CMK (cell line): ENCODE data around the gene ARHGAP8.

Experiments used
- DNase-seq: peaks from one replicate; pipeline ENCODE4 v3.0.0-alpha.2; 2010; ENCODE audit warnings: low read depth

Gene ARHGAP8

DNA sequence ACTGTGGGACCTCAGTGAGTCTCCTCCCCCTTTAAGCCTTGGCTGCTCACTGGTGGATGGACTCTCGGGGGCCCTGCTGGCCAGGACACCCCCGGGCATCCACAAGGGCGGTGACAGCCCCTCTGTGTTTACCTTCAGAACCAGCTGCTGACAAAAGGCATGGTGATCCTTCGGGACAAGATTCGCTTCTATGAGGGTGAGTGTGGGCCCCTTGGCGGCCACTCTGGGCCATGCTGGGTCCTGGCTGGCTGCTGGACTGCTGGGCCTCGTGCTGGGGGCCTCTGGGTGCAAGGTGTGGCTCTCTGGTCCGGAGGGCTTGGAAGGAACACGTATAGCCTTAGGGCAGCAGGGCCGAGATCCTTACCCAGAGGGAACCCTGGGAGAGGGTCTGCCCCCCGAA lies 25.9 kb upstream of the ARHGAP8 start:
- DNase-seq, result no peak

DNA sequence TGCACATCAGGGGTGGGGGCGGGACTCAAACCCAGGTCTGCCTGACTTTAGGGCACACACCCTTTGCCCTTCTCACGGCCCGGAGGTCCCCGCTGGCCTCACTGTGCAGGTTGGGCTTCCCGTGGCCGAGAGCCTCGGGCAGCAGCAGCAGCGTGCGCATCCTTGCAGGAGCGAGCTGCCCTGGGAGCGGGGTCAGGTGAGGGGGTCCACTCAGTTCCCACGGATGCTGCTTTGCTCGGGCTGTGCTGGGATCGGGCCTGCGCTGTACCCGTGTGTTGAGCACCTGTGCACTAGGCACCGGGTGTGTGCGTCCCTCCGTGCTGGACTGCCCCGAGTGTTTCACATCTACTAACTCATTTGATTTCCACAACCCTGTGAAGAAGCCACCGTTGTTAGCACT lies 25.2 kb upstream of the ARHGAP8 start:
- DNase-seq, result no peak

GRCh38 chr22:44727709-44728108 lies 24.7 kb upstream of the ARHGAP8 start:
- DNase-seq, result no peak

DNA sequence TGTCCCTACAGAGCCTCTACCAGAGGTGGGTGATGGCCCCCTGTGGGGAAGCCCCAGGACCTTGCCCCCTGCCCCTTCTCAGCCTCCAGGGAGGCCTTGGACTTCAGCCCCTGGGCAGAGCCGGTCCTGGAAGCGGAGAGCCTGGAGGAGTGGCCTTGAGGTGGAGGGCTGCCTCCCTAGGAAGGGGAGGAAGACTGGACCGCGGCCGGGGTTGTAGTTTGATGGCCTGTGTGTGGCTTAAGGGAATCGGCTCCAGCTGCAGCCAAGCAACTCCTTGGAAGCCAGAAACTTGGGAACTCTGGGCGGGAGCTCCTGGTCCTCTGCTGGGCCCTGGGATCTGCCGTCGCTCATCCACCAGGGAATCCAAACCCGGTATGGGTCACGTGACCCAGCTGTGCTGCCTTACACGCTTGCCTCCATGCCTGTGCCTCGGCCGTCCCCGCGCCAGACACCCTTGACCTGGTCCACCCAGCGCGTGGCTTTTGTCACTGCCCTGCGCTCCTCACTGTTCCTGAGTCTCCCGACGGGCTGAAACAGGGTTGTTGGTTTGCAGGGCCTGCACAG lies 23.5 kb upstream of the ARHGAP8 start:
- DNase-seq, result no peak

- DNase-seq, result no peak
Measured at GRCh38 chr22:44729391-44730021, 22.9 kb upstream of the ARHGAP8 start.

- DNase-seq, result no peak
Measured at GRCh38 chr22:44730022-44730393, 22.4 kb upstream of the ARHGAP8 start.

- no peak for DNase-seq
Measured at GRCh38 chr22:44730490-44731356, 21.7 kb upstream of the ARHGAP8 start.

DNA sequence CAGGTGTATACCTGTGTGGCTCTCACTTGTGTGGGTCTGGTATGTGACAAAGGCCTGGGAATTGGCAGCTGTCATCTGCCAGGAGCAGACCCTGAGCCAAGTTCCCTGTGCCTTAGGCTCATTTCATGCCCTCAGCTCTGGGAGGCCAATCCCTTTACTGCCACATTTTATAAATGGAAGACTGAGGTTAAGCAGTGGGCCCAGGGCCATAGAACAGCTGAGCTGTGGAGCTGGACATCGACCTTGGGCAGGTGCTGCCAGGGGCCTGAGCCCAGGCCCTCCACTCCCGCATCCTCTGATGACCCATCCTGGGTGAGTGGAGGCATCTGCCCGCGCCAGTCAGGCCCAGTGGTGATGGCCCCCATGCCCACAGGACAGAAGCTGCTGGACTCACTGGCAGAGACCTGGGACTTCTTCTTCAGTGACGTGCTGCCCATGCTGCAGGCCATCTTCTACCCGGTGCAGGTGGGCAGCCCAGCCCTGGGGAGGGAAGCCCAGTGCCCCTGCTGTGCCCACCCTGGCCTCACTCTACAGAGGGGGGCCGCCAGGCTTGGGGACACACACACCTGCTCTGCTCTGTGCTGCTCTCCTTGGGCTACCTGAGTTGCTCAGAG lies 20.9 kb upstream of the ARHGAP8 start:
- DNase-seq, result no peak

- DNase-seq, result no peak
Measured at GRCh38 chr22:44732017-44732561, 20.3 kb upstream of the ARHGAP8 start.

GRCh38 chr22:44732661-44733060 lies 19.7 kb upstream of the ARHGAP8 start:
- no peak for DNase-seq

DNA sequence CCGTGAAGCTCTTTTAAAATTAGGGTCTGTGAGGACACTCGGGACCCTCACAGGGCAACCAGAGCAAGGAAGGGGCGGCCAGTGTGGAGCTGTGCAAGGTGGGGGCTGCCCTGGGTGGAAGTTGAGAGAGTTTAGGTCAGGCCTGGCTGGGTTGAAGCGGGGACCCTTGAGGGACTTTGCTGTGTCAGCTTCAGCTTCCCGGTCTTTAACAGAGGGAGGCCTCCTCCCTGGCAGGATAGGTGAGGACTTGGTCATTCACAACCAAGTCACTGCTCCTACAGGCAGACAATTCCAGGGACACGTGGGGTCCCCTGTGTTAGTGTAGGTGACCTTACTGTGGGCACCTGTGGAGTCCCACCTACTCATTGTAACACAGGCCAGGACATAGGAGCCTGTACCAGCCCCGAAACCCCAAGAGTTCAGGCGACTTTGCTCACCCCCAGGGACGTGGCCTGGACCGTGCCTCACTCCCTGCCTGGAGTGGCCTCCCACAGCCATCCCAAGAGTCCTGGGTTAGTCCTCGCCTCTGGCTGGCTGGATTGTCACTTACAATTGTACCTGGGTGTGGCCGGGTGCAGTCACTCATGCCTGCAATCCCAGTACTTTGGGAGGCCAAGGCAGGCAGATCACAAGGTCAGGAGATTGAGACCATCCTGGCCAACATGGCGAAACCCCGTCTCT lies 18.8 kb upstream of the ARHGAP8 start:
- no peak for DNase-seq

DNA sequence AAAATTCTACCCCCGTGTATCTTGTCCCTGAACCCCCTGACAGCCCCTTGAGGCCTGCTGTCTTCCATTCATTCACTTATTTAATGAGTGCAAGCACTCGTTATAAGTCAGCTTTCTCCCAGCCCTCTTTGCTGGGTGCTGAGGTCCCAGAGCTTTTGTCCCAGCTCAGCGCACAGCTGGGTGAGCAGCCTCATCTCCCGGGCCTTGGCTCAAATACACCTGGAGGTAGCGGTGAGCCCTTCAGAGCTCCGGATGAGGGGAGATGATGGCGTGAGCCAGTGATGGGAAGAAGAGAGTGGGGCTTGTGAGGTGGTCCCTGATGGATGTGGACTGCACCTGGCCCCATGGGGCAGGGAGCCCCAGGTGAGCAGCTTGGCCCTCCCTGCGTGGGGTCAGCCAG lies 18.1 kb upstream of the ARHGAP8 start:
- DNase-seq, result no peak

DNA sequence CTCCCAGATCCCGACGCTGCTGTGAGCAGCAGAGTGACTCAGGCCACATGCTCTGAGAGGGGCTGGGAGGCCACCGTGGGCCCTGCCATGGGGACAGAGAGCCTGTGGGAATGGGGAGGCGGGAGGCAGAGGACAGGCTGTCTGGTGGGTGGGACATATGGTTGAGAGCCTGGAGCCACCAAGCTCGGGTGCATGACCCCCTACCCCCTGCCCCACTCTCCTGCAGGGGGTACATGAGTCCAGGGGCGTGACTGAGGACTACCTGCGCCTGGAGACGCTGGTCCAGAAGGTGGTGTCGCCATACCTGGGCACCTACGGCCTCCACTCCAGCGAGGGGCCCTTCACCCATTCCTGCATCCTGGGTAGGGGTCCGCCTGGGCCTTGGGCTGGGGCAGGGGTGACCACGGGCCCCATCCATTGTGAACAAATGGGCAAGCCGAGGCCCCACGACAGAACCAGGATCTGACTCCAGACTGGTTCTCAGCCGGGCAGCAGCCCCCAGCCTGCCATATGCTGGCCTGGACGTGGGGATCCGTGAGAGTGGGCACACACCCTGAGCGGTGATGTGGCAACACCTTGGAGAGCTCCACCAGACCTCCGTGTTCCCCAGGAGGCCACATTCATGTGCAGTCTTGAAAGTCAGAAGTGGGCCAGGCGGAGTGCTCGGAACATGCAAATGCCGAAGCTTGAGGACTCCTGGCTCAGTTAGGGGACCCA lies 17.4 kb upstream of the ARHGAP8 start:
- no peak for DNase-seq

- peak; percentile 35 for DNase-seq
Measured at GRCh38 chr22:44735518-44736428, 16.6 kb upstream of the ARHGAP8 start.

DNA sequence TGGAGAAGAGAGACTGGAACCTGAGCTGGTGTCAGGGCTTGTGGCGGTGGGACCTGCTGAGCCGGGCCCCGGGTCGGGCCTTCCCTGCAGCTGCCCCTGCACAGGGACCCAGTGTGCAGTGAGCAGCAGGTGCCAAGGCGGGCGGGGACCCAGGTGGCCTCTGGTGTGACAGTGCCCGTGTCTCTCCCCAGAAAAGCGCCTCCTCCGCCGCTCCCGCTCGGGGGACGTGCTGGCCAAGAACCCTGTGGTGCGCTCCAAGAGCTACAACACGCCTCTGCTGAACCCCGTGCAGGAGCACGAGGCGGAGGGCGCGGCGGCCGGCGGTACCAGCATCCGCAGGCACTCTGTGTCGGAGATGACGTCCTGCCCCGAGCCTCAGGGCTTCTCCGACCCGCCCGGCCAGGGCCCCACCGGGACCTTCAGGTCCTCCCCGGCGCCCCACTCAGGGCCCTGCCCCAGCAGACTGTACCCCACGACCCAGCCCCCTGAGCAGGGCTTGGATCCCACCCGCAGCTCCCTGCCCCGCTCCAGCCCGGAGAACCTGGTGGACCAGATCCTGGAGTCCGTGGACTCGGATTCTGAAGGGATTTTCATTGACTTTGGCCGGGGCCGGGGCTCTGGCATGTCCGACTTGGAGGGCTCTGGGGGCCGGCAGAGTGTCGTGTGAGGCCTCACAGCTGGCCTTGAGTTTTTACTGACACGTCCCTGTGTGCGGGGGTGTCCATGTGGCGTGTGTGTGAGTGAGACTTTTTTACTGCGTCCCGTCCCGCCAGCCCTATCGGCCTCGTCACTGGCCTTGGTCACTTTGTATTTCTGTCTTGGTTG lies 15.6 kb upstream of the ARHGAP8 start:
- no peak for DNase-seq

- DNase-seq, result no peak
Measured at GRCh38 chr22:44737406-44738346, 14.7 kb upstream of the ARHGAP8 start.

- no peak for DNase-seq
Measured at GRCh38 chr22:44738347-44738715, 14.0 kb upstream of the ARHGAP8 start.

GRCh38 chr22:44739024-44739423 lies 13.4 kb upstream of the ARHGAP8 start:
- no peak for DNase-seq
